Mesenteric fat pad (tissue), 1 donor: ENCODE results near the gene CTBP2. TPM values are rescaled to one million over a fixed set of nuclear protein-coding genes. Genes with fewer than 3 reads are reported as not detected.
A peak's percentile ranks its signal among the peaks of the same experiment; 100 is the strongest.

Experiments used
- DNase-seq: peaks from one replicate; pipeline ENCODE4 v3.0.0-alpha.2; 2020; ENCODE audit warnings: low spot score
- total RNA-seq: library from RNA; stranded (reverse); fragmentation: NEBNext Ultra II Directional; extraction: Animal tissue kit (Norgen Biotek cat#: 25700); gene quantifications from one replicate; pipeline ENCODE4 v1.2.1, GENCODE V29; 2021
- donor health status: DM: yes; HTN: yes; CAD: no.

Gene CTBP2
- total RNA-seq, 1 donor from 2014 or later, result 56.5 TPM

DNA sequence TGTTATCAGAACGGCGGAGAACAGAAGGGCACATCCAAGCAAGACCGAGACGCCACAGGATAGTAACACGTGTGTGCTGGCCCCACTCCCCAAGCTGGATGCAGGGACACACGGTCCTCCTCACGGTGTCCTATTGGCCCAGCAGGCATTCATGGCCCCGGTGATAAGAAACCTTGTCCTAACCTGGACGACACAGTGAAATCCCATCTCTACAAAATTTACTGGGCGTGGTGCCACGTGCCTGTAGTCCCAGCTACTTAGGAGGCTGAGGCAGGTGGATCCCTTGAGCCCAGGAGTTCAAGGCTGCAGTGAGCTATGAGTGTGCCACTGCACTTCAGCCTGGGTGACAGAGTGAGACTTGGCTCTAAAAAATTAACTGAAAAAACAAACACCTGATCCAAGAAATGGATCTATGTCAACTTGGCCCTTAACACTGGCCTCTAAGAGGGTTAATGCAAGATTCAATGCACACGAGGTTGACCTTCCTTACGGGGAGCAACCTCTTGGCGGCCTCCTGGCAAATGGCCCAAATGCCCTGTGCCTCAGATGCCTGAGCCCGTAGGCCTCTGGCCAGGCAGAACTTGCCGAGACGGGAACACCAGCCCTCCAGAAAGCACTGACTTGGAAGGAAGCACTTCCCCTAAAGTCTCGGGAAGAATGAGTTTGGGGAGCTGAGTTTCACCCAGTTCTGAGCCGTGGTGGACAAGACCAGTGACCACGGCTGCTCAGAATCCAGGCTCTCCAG lies 146.1 kb downstream of the CTBP2 start:
- no peak for DNase-seq

DNA sequence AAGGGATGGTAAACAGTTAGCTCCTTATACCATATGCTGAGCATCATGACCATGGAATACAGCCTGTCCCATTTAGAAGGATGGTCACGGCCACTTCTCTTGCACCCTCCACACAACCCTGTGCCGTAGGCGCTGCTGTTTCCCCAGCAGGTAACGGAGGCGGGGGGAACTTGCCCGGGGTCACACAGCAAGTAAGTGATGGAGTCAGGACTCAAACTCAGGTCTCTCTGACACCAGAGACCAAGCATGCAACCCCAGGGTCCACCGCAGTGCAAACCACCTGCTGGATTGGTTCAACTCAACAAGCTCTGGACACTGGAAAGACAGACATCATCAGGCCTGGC lies 146.9 kb downstream of the CTBP2 start:
- DNase-seq, result no peak

DNA sequence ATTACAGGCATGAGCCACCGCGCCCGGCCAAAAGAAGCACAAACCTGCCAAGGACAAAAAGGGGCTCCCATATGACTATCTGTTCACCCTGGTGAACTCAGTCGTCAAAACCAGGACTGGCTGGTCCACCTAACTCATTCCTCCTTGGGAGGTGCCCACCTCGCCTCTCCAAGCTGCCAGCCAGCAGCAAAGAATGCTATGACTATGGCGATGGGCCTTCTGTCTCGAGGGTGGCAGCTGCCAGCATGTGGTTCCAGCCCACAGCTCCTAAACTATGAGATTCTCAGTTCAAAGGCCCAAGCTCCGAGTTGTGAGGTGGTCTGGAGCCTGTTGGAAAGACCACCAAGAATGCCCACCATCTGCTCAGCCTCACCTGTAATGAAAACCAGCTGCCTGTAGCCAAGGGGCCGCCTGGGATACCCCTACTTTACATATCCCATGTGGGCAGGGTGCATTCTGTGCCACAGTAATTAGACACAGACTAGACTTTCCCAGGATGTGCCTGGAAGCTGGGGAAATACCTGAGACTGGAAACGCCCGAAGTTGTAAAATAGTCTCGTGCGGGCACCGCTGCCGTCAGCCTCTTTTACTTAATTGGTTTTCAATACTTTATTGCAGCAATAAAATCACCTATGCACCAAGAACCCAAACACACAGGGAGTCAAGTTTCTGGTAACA lies 147.4 kb downstream of the CTBP2 start:
- no peak for DNase-seq

- DNase-seq, result no peak
These were observed 148.2 kb downstream of the CTBP2 start for GRCh38 chr10:125011926-125012705.

DNA sequence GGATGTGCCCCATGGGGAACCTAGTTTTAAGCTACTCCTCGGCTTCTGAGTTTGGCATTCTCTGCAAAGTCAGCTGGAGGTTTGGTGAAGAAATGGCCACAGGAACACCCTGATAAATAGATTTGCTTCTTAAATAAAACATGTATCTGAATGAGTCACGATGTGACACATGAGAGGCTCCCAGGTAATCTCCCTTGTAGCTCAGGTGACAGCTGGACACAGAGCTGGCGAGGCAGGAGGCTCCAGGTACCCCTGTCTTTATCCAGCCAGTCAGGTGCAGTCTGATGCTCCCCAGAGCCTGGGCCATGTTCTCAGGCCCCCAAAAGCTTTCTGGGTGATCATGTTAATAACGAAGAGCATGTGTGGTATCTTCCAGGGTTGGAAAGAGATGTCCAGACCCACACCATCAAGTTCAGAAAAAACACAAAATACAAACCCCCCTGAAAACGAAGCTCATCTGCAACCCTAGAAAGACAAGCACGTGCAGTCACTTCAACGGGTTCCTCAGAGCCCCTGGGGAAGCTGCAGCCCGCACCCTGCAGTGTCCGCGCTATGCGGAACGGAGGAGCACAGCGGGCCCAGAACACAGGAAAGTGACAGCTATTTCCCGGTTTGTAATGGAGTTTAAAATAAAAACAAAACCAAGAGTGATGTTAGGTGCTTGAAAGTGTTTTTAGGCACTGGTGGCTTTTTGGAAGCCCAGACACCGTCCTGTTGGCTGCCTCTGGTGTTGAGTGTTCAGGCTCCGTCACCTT lies 149.0 kb downstream of the CTBP2 start:
- no peak for DNase-seq

GRCh38 chr10:125010362-125010761 lies 150.0 kb downstream of the CTBP2 start:
- DNase-seq, result no peak

DNA sequence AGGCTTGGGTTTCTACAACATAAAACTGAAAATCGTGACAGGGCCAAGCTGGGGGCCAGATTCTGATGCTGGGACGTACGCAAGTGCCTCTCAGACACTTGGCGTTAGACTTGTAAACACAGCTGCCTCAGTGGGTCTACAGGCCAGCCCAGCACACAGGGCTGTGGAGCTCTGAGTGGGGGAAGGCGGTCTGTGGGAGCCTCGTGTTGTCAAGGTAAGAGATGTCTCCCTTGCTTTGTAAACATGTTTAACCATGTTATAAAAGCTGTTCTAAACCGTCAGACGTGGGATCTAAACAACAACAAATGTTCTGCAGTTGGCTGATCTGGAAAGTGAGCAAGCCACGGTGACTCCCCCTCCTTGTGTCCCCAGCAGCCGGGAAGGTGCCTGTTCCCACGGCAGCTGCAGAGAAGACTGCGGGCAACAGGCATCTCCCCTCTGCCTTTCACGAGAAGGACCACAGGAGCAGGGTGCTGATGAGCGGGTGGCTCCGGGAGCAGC lies 150.7 kb downstream of the CTBP2 start:
- no peak for DNase-seq

- DNase-seq, result no peak
These were observed 151.4 kb downstream of the CTBP2 start for GRCh38 chr10:125008689-125009638.

DNA sequence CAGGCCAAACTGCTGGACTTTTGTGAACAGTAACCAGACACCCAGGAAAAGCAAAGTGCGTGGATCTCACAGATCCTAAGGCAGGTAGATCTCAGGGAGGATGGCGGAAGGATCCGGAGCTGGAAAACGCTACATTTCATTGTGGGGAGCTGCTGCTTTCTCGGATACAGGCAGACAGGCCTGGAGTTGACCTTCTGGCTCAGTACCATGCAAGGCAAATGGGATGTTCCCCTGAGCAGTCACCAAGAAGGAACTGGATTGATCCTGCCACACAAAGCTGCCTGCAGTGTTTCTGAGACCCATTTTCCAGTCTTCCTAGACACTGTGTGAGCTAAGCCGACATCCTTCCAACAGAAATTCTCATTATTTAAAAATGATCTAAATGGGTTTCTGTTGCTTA lies 152.9 kb downstream of the CTBP2 start:
- peak; percentile 73 for DNase-seq

DNA sequence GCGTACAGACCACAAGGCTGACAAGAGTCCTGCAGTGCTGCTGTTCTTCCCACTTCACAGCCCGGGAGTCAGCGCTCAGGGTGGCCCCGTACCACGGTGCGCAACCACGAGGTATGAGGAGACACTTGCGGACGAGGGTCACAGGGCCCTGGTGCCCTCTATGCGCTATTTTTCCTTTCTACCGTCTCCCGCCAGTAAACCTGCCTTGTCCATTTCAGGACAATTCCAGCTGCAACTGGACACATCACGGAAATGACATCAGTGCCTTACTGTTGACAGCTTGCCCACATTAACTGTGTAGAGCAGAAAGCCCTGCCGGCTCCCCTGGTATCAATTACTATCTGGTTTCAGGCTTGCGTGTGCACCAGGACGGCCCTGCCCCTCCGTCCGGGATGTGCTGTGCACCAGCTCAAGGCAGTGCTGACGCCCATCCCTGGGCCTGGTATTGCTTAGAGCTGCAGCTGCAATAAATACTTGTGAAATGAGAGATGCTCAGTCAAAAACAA lies 153.4 kb downstream of the CTBP2 start:
- DNase-seq, result peak; percentile 60

DNA sequence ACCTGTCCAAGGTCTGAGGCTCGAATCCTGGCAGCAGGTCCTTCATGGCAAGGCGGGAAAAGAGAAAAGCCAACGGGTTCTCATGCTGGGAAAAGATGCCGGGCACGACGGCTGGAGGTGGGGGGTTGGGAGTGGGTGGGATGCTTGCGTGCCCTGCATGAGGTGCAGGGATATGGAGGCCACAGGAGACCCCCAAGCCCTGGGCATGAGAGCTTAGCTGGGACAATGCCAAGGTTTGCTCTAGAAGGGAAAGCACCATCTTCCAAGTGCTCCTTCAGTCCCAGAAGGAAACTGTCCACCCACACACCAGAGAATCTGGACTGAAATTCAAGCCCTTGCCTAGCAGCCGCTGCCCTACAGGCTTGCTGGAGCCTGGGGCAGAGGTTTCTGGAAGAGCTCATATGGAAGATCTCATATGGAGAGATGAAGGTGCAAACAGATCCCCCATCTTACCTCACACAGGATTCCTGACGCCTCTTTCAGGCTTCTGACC lies 154.1 kb downstream of the CTBP2 start:
- DNase-seq, result peak; percentile 51

- peak; percentile 79 for DNase-seq
These were observed 154.8 kb downstream of the CTBP2 start for GRCh38 chr10:125005312-125006187.

GRCh38 chr10:125004571-125005311 lies 155.6 kb downstream of the CTBP2 start:
- DNase-seq, result peak; percentile 69

DNA sequence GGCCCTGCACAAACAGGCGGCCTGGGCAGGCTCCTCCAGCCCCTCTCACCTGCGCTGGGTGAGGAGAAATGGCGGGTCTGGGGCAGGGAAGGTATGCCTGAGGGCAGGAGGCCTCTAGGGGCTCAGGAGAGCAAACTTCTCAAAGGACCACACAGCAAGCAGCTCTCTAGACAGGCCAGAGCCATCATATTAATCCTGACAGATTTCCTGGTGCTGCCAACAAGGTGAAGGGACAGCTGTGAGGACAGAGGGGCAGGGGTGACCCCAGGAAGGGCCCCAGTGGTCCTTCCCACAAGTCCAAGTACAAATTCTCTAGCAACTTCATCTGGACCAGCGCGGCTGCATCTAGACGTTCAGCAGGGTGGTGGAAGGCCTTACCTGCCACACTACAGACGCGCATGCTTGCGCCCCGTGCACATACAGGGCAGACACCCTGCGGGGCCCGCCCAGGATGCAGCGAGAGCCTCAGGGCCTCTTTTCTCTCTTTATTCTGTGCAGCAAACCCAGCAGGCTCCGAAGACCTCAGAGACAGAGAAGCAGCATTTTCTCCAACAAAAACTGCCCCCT lies 156.4 kb downstream of the CTBP2 start:
- no peak for DNase-seq

DNA sequence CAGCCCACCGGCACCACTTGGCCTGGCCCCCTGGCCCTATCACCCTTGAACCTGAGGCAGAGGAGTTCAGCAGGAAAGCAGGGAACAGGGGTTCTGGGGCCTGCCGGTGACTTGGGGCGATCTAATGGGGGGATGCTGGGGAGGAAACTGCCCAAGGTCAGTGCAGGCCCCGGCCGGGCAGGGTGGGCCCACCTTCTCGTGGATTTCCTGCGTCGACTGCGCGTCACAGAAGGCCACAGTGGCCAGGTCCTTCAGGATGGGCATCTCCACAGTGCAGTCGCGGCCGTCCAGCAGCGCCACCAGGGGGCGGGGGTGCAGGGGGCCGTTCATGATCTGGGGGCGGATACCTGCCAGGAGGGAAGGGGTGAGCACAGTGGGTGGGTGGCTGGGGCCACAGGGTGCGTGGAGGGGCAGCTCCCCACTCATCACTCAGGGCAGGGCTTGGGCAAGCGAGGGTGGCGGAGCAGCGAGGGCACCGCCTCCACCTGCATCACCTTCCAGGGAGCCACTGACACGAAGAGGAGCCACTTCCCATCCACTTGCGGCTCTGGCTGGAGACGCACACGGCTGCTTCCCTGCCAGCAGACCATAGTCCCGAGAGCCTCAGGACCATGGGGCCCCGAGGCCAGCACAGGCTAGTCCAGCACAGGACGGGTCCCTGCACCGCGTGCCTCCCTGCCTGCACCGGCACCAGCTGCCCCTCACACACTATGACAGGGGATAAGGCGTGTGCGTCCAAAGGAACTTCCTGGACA lies 157.0 kb downstream of the CTBP2 start:
- peak; percentile 76 for DNase-seq

GRCh38 chr10:125002423-125003145 lies 157.8 kb downstream of the CTBP2 start:
- DNase-seq, result peak; percentile 86
